MM.1S (cell line): ENCODE measurements around the gene MBTPS2.

ENCODE experiments used
- EZH2 ChIP-seq: fragments of 300-600 bp; sonication (generic); optimal IDR thresholded peaks from 2 replicates; pipeline ENCODE3; 2017; ENCODE audit warnings: low read depth, mild to moderate bottlenecking, antibody characterized with exemption, low read length, mixed read lengths
- EZH2phosphoT487 ChIP-seq: fragments of 300-600 bp; sonication (generic); IDR thresholded peaks from 2 replicates; pipeline ENCODE4 v1.6.1; 2018; ENCODE audit warnings: antibody characterized with exemption, low read length
- TF ChIP-seq, protein P1 (sequence below): fragments of 300-600 bp; sonication (generic); IDR thresholded peaks from 2 replicates; pipeline ENCODE4 v1.5.1; 2016; ENCODE audit warnings: antibody characterized with exemption, low read length, mixed read lengths

DNA sequence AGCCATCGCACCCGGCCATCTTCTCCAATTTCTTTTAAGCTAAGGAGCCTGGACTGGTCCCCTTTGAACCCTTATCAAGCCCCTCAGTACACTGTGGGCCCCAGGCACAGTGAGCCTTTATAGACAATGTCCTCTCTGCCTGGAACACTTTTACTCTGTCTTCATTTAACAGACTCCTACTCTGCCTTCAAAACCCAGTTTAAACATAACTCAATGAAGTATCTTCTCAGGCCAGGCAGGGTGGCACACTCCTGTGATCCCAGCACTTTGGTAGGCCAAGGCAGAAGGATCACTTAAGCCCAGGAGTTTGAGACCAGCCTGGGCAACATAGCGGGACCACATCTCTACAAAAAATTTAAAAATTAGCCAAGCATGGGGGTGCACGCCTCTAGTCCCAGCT is 73.6 kb downstream of the MBTPS2 start:
- TF ChIP-seq, protein P1, sequence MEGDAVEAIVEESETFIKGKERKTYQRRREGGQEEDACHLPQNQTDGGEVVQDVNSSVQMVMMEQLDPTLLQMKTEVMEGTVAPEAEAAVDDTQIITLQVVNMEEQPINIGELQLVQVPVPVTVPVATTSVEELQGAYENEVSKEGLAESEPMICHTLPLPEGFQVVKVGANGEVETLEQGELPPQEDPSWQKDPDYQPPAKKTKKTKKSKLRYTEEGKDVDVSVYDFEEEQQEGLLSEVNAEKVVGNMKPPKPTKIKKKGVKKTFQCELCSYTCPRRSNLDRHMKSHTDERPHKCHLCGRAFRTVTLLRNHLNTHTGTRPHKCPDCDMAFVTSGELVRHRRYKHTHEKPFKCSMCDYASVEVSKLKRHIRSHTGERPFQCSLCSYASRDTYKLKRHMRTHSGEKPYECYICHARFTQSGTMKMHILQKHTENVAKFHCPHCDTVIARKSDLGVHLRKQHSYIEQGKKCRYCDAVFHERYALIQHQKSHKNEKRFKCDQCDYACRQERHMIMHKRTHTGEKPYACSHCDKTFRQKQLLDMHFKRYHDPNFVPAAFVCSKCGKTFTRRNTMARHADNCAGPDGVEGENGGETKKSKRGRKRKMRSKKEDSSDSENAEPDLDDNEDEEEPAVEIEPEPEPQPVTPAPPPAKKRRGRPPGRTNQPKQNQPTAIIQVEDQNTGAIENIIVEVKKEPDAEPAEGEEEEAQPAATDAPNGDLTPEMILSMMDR = no peak
- TF ChIP-seq EZH2 (no peak), EZH2phosphoT487 (no peak)
